Omental fat pad (tissue), 4 donors: Measurements from ENCODE around the gene PLEK. TPM values are rescaled to one million over a fixed set of nuclear protein-coding genes. Genes with fewer than 3 reads are reported as not detected.

ENCODE experiments used
- ATAC-seq: fragments of 150-250 bp; one replicate; pipeline ENCODE4 v1.9.1; 2016; ENCODE audit warnings: mild to moderate bottlenecking, moderate library complexity; ENCODE audit not compliant: low FRiP score
- DNase-seq: peaks from one replicate; pipeline ENCODE4 v3.0.0-alpha.2; 2019; ENCODE audit warnings: low spot score
- total RNA-seq, 4 donors: library from RNA; depleted of rRNA; stranded (reverse); fragments of >200 nt; gene quantifications; one replicate each; pipeline ENCODE4 v1.1.0, GENCODE V29; 2016
- TF ChIP-seq, protein P1 (sequence below), 3 donors: fragments of 450-650 bp; IDR thresholded peaks; one replicate each; pipeline ENCODE4 v1.5.1; 2016 to 2017; ENCODE audit warnings: antibody characterized with exemption in 3 of 3, mild to moderate bottlenecking in 3 of 3, moderate library complexity in 2 of 3

PLEK gene
- total RNA-seq, 4 donors from 2014 or later: 16.9 to 55.1 (median 31.9) TPM

DNA sequence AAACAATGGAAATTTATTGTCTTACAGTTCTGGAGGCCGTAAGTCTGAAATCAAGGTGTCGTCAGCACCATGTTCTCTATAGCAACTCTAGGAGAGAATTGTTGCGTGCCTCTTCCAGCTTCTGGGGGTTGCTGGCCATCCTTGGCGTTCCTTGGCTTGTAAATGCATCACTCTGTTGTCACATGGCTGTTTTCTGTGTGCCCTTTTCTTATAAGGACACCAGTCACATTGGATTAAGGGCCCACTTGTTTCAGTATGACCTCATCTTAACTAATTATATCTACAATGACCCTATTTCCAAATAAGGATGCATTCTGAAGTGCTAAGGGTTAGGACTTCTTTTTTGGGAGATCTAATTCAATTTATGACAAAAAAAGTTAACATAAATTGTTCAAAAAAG, 1.4 kb upstream of the PLEK start:
- DNase-seq: no peak
- TF ChIP-seq, protein P1, sequence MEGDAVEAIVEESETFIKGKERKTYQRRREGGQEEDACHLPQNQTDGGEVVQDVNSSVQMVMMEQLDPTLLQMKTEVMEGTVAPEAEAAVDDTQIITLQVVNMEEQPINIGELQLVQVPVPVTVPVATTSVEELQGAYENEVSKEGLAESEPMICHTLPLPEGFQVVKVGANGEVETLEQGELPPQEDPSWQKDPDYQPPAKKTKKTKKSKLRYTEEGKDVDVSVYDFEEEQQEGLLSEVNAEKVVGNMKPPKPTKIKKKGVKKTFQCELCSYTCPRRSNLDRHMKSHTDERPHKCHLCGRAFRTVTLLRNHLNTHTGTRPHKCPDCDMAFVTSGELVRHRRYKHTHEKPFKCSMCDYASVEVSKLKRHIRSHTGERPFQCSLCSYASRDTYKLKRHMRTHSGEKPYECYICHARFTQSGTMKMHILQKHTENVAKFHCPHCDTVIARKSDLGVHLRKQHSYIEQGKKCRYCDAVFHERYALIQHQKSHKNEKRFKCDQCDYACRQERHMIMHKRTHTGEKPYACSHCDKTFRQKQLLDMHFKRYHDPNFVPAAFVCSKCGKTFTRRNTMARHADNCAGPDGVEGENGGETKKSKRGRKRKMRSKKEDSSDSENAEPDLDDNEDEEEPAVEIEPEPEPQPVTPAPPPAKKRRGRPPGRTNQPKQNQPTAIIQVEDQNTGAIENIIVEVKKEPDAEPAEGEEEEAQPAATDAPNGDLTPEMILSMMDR (IDR thresholded peaks at IDR 0.05): no peak
- ATAC-seq: no peak

DNA sequence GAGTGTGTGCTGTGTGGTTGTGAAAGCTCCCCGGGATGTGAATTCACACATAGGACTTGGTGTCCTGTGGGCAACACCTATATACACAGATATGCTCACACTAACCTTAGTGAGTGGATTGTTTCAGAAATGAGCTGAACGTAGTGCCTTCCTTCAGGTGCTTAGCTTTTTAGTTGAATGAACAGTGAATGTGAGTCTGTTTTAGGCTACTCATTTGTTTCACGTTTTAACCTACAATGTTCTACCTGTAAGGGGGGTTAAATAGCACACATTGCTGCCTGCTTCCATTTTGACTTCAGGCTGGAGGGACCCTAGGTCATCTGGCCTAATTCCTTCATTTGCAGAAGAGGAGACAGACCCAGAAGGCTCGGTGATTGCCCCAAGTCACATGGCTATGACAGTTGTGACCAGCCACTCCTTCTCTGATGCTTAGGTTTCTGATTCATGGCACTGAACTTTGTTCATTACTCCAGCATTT, 1.0 kb downstream of the PLEK start:
- ATAC-seq (no peak), DNase-seq (no peak)
- TF ChIP-seq, protein P1 (IDR thresholded peaks at IDR 0.05): no peak

GRCh38 chr2:68367953-68368653, 3.0 kb downstream of the PLEK start:
- no peak for ATAC-seq
- no peak for DNase-seq
- TF ChIP-seq, protein P1 (IDR thresholded peaks at IDR 0.05): no peak

DNA sequence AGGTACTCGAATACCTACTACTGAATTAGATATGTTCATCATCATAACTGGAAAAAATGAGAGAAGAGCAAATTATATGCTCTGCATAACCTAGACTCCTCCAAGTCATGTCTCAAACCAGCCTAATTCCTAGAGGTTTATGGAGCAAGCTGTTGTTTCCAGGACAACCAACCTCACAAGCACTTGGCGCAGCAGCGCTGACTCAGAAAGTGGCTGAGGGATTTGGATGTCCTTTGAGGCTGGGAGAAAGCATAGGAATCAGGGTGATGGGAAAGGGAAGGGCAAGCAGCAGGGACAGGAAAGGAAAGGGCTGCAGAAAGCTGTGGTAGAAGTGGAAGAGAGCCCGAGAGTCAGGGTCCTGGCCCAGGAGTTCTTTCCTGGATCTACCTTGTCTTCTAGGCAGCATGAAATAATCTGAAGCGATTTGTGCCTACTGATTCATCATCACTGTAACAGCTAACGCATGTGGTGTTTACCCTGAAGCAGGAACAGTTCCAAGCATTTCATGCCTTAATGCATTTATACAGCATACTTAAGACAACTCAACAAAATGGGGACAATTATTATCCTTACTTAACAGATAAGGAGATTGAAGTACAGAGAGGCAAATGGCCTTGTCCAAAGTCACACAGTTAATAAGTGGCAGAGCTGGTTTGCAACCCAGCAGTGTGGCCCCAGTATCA, 3.7 kb downstream of the PLEK start:
- ATAC-seq (no peak), DNase-seq (no peak)
- TF ChIP-seq, protein P1 (IDR thresholded peaks at IDR 0.05): no peak

DNA sequence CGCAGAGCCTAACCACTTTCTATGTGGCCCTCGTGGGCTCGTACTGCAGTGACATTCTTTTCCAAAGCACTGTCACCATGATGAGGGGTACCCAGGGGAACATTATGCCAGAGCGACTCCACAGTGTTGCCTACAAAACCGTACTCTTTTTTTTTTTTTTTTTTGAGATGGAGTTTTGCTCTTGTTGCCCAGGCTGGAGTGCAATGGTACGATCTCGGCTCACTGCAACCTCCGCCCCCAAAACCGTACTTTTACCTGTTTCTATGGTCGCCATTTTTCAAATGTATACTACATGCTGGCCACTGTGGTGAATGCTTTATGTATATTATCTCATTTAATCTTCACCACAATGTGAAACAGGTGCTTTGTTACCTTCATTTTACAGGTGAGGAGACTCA, 4.3 kb downstream of the PLEK start:
- DNase-seq: no peak
- TF ChIP-seq, protein P1 (IDR thresholded peaks at IDR 0.05): no peak
- ATAC-seq: no peak

- ATAC-seq (no peak), DNase-seq (no peak)
- TF ChIP-seq, protein P1 (IDR thresholded peaks at IDR 0.05): no peak
These were observed 6.1 kb downstream of the PLEK start for GRCh38 chr2:68371138-68371537.

DNA sequence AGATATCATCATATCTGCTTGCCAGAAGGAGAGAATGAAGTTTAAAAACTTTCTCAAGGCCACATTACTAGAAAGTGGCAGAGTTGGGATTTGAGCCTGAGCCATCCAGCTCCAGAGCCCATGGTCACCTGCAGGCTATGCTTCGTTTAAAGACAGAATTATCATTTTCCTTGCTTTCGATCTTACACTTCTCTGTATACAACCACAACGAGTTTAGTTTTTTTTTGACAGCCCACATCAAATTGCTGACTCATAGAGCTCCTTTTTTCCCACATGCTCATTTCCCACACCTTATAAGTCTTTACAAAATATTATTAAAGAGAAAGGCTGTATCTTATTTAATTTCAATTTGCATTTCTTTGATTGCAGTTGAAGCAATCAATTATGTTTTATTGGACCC, 6.5 kb downstream of the PLEK start:
- DNase-seq (no peak), ATAC-seq (no peak)
- TF ChIP-seq, protein P1 (IDR thresholded peaks at IDR 0.05): no peak
